HG03196 (cell line): ENCODE data around the gene HYAL1.
"Not testable (repeated sequence)": the region's sequence is repeated elsewhere in the genome, so short reads cannot be mapped to it uniquely, and the experiment has no call there.

Source experiments
- ATAC-seq: cut with Tn5 transposase; IDR thresholded peaks from one replicate; pipeline ENCODE4 v1.9.1; 2021; ENCODE audit not compliant: unreplicated experiment

Gene HYAL1

DNA sequence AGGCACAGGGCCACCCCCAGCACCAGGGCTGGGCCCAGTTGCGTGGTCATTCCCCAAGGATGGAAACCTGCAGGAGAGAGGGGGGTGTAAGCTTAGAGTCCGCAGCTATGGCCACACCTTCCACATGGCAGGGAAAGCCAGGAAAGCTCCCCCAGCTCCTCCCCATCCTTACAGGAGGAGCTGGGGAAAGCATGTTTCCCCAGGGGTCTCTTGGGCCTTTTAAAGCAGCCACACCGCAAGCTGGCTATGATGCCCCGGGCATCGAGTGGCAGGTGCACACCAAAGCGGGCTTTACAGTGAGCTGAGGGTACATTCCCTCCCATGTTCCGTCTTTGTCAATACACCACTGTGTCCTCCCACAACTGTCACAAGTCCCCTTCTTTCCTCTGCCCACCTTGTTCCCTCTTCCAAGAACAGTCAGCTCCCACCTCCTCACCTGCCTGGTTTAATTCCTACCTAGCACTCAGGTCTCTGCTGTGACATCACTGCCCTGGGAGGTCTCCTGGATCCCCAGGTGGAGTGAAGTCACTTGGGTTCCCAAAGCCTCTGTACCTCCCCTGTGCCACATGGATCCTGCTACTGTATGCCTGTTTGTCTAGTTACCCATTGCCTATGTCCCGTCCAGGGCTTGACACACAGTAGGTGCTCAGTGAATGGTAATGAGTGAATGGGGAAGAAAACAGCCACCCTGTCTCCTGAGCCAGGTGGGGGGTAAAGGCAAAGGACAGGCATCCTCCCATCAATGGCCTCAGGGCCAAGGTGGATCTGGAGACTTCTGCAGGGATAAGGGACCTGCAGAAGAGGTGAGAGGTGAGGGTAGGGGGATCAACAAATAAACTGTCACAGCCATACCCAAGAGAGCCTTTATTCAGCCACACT lies 7.6 kb downstream of the HYAL1 start:
- no peak for ATAC-seq

DNA sequence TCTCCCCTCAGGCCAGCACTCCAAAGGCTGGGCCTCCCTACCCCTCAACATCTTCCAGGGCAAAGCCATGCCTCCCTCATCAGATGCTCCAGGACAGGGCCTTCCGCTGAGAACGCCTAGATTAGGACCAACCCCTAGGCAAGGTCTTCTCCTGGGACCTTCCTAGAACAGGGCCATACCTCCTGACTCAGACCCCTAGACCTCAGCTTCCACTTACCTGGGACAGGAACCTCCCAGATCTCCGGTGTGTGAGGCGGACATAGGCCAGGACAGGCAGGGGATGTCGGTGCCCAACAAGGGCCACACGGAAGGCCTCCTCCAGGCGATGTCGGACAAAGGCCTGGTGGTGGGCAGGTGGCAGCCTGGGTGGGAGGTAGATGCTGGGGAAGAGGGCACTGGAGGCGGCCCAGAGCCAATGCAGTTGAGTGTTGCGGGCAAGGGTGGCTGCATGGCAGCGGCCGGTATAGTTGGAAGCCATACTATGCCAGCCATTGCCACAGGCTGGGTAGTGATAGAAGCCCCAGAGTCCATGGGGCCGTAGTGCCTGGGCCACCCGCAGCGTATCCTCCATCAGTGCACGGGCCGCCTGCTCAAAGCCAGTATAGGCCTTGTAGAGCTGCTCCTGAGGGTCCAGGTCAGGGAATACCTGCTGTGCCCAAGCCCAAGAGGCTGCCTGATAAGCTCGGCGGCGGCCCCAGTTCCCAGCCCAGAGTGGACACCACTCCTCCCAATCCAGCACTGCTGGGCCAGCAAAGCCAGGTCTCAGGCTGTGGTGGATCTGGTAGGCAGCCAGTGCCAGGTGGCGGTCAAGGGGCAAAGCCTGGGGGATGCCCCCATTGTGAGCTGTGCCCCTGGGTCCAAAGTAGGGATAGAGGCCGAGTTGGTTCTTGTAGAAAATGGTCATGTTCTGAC lies 8.6 kb downstream of the HYAL1 start:
- no peak for ATAC-seq

DNA sequence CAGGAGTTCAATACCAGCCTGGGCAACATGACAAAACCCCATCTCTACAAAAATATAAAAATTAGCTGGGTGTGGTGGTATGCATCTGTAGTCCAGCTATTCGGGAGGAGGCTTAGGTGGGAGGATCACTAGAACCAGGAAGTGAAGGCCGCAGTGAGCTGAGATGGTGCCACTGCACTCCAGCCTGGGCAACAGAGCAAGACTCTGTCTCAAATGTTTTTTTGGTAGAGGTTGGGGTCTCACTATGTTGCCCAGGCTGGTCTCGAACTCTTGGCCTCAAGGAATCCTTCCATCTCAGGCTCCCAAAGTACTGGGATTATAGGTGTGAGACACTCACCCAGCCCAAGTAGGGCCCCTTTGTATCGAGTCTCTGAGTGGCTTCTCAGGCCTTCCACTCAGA lies 9.3 kb downstream of the HYAL1 start:
- ATAC-seq: no peak

DNA sequence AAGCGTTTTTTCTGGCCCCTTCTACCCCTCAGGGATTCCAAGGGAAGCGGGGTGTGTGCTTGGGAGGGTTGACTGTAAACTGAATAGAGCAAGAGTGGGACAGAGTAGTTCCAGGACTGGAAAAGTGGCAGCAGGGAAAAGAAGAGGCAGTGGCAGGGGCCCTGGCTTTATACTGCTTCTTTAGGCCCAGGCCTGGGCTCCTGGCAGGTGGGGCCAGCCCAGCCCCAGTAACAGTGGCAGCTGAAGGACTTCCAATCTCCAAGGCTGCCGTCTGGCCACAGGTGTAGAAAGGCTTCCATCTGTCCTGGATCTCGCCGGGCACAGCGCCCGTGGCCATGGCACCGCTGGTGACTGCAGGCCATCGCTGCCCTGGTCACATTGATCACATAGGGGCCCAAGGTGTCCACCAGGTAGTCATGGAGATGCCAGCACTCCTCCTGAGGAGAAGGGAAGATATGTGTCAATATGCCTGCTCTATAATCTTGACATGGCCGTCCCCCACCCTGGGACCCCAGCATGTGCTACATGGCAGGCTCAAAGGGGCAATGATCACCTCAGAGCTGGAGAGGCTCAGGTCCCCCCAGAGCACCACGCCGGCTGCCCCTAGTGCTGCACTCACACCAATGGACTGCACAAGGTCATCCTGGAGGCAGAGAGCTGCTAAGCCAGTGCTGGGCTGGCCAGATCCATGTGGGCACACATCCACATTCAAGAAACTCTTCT lies 10.1 kb downstream of the HYAL1 start:
- no peak for ATAC-seq

DNA sequence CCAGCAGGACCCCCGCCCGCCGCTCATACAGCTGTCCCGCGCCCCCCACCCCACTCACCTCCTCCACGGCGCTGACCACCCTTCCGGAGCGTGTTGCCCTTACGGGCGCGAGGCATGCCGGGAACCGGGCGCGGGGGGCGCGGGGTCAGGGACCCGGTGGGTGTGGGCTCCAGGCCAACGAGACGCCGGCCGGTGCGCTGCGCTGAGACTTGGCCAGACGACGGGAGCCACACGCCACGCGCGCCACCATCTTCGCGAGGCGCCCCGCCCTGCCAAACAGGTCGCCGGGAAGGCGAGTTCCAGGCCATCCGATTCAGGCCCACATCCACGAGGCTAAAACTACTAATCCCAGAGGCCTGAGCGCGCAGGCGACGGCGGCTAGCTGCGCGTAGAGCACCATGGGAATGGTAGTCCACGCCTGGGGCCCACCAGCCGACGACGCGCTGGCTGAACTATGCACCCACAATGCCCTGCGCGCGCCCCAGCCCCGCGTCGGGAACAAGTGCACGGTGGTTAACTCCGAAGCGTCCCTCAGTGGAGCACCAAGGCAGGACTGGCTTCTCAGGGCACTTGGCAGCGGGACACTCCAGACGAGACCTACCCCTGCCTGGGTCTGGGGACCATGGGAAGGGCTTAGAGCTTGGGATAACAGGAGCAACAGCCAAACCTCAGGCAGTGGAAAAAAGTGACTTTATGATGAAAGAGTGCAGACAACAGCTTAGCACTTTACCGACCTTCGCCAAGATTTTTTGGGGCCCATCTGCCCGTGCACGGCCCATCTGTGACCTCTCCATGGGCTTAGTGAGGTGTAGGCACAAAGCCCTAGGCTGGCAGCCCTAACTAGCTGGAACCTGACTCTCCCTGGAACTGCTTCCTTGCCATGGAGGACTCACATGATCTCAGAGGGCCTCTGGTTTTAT lies 11.0 kb downstream of the HYAL1 start, which contains the start of gene IFRD2:
Gene IFRD2 (minus strand): TSS at position 271 of the 920 bp plus-strand sequence. CDS start 155 bp downstream, at position 116.
- ATAC-seq: peak; percentile 89

DNA sequence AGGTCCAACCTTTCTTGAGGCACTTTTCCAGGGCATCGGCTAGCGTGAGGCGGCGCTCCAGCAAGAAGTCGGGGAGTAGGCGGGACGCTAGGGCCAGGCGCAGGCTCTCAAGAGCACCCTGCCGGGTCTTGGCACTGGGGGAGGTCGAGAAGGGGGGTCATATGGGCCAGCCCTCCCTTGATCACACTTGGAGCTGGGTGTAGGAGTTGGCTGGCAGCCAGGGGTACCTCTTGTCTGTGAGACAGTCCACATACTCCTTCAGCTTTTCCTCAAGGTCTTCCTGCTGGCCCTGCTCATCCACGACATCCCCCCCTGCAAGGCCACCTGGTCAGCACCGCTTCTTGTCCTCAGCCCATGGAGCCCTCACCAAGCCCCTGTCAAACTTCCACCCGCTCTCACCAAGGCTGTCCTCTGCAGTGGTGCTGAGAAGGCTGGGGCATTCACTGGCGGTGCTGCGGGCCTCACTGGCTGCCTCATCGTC lies 13.2 kb downstream of the HYAL1 start:
- no peak for ATAC-seq

DNA sequence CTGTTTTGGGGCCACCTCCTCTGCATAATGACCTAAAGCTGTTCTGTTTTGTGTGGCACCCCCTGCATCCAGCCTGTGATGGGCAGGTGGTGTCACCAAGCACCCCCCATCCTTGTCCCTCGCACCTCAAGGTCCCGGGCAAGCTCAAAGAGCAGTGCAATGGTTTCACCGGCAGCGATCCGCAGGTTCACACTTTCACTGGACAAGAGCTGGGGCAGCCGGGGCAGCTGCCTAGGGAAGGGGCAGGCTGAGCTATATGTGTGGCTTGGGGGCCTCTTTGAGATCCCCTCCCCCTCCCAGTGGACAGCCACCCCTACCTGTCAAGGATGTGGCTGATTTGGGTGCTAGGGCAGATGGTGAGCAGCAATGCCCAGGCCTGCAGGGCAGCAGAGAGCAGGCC lies 14.2 kb downstream of the HYAL1 start:
- ATAC-seq: no peak

DNA sequence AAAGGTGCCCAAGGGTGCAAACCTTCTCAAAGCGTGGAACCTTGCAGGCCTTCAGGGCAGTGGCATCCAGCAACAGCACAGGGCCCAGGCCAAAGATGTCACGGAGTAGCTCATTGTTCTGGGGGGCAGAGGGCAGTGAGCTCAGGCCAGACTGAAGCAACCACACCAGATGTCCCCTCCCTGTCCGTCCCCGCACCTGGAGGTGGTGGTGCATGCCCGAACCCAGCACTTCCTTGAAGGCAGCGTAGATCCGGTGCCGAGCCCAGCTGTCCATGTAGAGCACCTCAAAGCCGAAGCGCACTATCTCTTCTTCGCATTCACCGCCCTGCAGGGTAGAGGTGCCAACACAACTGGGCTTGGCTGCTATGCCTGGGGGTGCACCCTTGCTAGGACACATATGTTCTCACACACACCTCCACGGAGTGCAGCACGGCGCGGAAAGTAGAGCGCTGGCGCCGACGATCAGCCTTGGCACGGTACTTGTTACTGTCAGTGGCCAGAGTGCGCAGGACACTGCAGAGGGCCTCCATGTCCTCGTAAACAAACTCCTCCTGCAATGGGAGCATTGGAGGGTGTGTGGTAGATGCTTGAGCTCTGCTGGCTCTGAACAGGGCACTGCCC lies 14.9 kb downstream of the HYAL1 start:
- no peak for ATAC-seq

DNA sequence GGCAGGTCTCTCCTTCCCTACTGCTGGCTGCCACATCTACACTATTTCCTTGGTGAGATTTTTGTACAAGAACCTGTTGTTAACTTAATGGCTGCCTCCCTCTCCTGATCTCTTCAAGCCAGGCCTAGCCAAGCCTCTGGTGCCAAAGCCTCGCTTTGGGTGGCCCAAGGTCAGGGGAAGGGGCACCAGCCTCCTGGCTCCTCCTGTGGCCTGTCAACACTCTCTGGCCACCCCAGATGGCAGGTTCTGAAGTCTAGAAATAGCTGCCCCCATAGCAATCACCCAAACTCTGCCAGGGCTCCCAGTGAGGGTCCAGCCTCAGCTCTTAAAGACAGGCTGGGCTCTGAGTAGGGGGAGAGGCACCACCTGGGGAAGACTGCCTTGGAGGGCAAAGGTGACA lies 16.1 kb downstream of the HYAL1 start:
- no peak for ATAC-seq

DNA sequence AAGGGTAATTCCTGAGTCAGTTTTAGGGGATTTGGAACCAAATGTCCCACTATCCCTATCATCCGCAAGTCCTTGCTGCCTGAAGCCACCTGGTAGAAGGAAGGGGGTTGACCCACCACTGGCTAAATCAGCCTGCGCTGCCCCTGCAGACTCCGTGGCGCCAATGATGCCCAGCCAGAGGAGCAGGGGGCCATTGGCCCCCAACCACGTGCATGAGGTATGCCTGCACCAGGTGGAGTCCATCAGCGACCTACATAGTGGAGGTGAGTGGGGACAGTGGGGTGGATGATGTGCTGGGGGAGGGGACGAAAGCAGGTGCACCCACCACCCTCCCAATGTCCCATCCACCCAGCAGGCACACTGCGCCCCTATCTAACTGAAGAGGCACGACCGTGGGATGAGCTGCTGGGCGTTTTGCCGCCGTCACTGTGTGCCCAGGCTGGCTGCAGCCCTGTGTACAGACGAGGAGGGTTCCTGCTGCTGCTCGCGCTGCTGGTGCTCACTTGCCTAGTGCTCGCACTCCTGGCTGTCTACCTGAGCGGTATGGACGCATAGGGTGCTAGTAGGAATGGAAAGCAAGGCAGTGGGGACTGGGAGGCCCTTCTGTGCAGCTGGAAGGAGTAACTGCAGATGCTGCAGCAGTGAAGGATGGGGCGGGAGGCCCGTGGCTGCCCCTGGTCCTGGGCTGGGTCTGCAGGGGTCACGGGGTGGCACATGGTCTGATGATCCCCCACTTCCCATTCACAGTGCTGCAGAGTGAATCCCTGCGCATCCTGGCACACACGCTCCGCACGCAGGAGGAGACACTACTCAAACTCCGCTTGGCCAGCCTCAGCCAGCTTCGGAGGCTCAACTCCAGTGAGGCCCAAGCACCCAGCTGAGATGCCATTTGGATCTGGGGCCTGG lies 16.8 kb downstream of the HYAL1 start:
- ATAC-seq: no peak

DNA sequence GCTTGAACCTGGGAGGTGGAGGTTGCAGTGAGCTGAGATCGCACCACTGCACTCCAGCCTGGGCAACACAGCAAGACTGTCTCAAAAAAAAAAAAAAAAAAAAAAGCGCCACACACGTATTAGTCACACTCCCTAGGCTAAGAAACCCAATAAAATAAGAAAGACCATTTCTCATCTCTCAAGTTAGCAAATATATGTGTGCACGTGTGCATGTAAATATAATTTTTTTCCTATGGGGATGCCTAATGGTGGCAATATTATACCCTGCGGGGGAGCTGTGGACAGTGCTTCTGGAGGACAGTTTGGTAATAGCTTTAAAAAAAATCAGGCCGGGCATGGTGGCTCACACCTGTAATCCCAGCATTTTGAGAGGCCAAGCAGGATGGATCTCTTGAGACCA lies 19.3 kb downstream of the HYAL1 start:
- not testable (repeated sequence) for ATAC-seq

DNA sequence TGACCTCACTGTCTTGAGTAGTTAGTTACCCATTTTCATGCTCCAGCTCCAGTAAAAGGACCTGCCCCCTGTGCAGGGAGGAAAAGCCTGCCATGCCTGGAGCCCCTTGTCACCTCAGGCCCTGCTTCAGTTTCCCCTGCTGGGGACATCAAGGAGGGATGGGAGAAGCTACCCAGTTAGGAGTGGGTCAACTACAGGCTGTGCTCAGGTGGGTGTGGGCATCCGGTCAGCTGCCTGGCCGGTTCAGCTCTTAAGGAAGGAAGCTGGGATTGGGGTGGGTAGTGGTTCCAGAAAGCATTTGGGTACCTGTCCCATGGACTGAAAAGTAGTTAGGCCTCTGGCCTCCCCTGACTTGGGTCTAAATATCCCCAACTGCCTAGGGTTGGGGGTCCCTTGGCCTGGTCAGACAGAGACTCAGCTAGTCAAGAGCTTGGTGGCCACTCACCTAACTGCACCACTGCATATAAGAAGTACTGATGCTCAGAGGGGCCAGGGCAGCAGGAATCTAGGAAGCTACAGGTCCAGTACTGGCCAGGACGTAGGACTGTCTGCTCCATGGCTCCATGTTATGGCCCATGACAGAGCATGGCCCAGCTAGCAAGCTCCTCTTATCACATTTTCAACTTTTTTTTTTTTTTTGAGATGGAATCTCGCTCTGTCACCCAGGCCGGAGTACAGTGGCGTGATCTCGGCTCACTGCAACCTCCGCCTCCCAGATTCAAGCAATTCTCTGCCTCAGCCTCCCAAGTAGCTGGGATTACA lies 23.9 kb downstream of the HYAL1 start:
- ATAC-seq: no peak

DNA sequence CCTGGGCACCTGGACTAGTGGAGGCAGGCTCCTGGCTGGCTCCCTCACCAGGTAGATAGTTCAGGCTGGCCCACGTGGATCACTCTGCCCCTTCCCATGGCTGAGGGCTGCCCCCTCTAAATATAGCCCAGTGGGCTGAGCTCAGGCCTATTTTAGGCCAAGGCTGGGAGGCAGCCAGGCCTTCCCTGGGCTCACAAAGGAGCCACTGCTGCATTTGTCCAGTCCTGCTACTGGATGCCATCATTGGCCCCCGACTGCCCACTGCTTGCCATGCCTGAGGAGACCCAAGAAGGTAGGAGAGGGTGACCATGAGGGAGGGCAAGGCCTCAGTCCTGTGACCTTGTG lies 24.5 kb downstream of the HYAL1 start, which contains the start of gene LSMEM2:
Gene LSMEM2 (plus strand): TSS at position 208 of the 345 bp plus-strand sequence. CDS start 27 bp downstream, at position 235.
- no peak for ATAC-seq

DNA sequence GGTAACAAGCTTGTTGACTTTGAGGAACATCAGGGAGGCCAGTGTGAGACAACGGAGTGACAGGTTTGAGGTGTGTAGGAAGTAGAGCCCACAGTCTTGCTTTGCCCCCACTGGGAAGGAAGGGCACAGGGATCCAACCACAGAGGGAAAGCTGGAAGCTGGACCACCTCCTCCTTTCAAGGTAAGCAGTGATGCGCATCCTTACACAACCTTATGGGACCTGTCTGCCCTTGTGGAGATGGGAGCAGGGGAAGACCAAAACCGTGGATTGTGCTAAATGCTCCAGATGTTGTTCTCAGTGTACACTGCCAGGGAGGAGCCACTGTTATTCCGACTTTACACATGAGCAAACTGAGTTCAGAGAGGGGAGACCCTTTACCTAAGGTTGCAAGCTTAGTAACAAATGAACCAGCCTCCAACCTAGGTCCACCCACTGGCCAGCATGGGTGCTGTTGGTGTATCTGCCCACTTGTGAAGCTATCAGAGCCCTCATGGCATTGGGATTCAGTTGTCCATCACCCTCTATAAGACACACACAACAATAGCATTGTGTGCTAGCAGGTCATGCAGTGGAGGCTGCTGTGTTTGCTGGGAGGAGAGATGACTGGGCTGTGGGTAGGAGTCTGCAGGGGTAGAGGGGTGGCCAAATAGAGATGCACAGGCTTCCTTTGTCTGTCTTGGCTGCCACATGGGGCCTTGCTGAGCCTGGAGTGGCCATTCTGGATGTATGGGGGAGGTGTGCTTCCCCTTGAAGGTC lies 25.1 kb downstream of the HYAL1 start:
- ATAC-seq: no peak

DNA sequence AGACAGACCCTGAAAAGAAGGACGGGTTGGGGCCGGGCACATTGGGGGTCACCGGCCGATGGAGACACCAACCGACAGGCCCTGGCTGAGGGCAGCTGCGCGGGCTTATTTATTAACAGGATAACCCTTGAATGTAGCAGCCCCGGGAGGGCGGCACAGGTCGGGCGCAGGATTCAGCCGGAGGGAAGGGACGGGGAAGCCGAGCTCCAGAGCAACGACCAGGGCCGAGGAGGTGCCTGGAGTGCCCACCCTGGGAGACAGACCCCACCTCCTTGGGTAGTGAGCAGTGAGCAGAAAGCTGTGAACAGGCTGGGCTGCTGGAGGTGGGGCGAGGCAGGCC lies 26.6 kb downstream of the HYAL1 start:
- ATAC-seq: no peak

DNA sequence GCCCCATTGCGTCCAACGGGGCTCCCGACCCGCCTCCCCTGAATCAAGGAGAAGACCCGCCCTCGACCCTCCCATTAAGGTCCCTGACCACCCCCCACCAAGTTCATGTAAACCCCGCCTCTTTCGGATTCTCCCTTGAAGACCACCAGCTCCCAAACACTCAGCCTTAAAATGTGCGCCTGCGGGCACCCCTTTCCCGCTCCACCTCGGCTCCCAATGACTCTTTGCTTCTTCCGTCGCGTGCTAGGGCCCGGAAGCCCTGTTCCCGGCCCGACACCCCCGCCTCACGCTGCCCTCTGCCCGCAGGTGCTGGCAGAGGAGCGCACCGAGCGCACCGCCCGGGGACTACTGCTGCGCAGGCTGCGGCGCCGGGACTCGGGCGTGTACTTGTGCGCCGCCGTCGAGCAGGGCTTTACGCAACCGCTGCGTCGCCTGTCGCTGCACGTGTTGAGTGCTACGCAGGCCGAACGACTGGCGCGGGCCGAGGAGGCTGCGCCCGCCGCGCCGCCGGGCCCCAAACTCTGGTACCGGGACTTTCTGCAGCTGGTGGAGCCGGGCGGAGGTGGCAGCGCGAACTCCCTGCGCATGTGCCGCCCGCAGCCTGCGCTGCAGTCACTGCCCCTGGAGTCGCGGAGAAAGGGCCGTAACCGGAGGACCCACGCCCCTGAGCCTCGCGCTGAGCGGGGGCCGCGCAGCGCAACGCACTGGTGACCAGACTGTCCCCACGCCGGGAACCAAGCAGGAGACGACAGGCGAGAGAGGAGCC lies 27.2 kb downstream of the HYAL1 start:
- ATAC-seq: no peak
